Gastrocnemius medialis (tissue), 4 donors: ENCODE measurements around the gene NTN3. TPM values are rescaled to one million over a fixed set of nuclear protein-coding genes. Genes with fewer than 3 reads are reported as not detected.

ENCODE experiments used
- ATAC-seq, 2 donors: fragments of 150-250 bp; one replicate each; pipeline ENCODE4 v1.9.1; 2016
- DNase-seq, 2 donors: peaks; one replicate each; pipeline ENCODE4 v3.0.0-alpha.2; 2019
- H3K27ac ChIP-seq, 4 donors: fragments of 200-600 bp; sonication (generic); 1 replicate in 1 of 4; 2 replicates in 3 of 4; pipeline ENCODE4 v1.5.1; 2016 to 2018; ENCODE audit warnings: mild to moderate bottlenecking in 2 of 4, moderate library complexity in 1 of 4
- H3K27me3 ChIP-seq, 3 donors: fragments of 200-600 bp; sonication (generic) in 2 of 3; 1 replicate in 1 of 3; 2 replicates in 2 of 3; pipeline versions ENCODE4 v1.5.1 to v1.6.0; 2016 to 2019; ENCODE audit warnings: mild to moderate bottlenecking in 1 of 3, moderate library complexity in 1 of 3
- H3K36me3 ChIP-seq, 2 donors: fragments of 200-600 bp; sonication (generic) in 1 of 2; one replicate each; pipeline ENCODE4 v1.5.1; 2017 to 2018
- H3K4me1 ChIP-seq, 2 donors: fragments of 200-600 bp; sonication (generic) in 1 of 2; one replicate each; pipeline ENCODE4 v1.5.1; 2016 to 2017; ENCODE audit warnings: mild to moderate bottlenecking in 2 of 2
- H3K4me3 ChIP-seq, 4 donors: fragments of 200-600 bp; sonication (generic) in 3 of 4; 1 replicate in 1 of 4; 2 replicates in 3 of 4; pipeline ENCODE4 v1.5.1; 2016 to 2019; ENCODE audit warnings: mild to moderate bottlenecking in 2 of 4
- H3K9me3 ChIP-seq, 3 donors: fragments of 200-600 bp; sonication (generic) in 2 of 3; 1 replicate in 1 of 3; 2 replicates in 2 of 3; pipeline ENCODE4 v1.5.1; 2016 to 2019
- CTCF ChIP-seq, 5 experiments: fragments of 450-650 bp in 3 of 5; fragments of 200-600 bp in 2 of 5; sonication (generic) in 2 of 5; IDR thresholded peaks in 4 of 5; conservative IDR thresholded peaks in 1 of 5; 1 replicate in 4 of 5; 2 replicates in 1 of 5; pipeline ENCODE4 v1.5.1; 2016 to 2019; ENCODE audit warnings: antibody characterized with exemption in 5 of 5, mild to moderate bottlenecking in 3 of 5, moderate library complexity in 3 of 5
- POLR2A ChIP-seq, 2 donors: fragments of 450-650 bp; IDR thresholded peaks; one replicate each; pipeline ENCODE4 v1.6.1; 2017; ENCODE audit warnings: antibody characterized with exemption in 2 of 2, mild to moderate bottlenecking in 2 of 2, moderate library complexity in 2 of 2
- in situ Hi-C, 4 donors: fragments of 200-750 bp; cut with MboI; loops; one replicate each; pipeline versions ENCODE4 v1.15.0 to v1.8.0; 2017; ENCODE audit warnings: low sequenced_read_pairs in 4 of 4
- intact Hi-C: fragments of 100-400 bp; cut with DNase I; formaldehyde crosslinking; loops from one replicate; pipeline ENCODE4 v1.15.1; 2023; ENCODE audit warnings: low total_unique reads
- total RNA-seq, 4 donors: library from RNA; depleted of rRNA; stranded (reverse); fragments of >200 nt; gene quantifications; one replicate each; pipeline versions ENCODE4 v1.1.0 to v1.2.3, GENCODE V29; 2016

Gene NTN3
- total RNA-seq, 4 donors from 2014 or later, result not detected

GRCh38 chr16:2467528-2468232 lies 3.4 kb upstream of the NTN3 start:
- in situ Hi-C loops (no loop called here), intact Hi-C loops (loop anchor here (1.0 kb wide), 1 partner anchor 15 kb away; no protein-coding TSS in a partner anchor)
- Histone ChIP-seq H3K27me3 (peaks cover 29 to 38% (median 33%) of the 10 kb centered on the region in 3 donors), H3K9me3 (no peaks in the 10 kb centered on the region), H3K27ac (peak overlapping the region in 1 of 4 donors; percentile 32), H3K4me3 (peak overlapping the region; percentile 37 to 59 (median 48)), H3K36me3 (no peaks in the 10 kb centered on the region), H3K4me1 (peaks cover 20 to 34% of the 10 kb centered on the region in 2 donors)
- ATAC-seq, result peak; percentile 57 to 62
- peak; percentile 40 to 72 for DNase-seq
- peak; percentile 53 to 69 for TF ChIP-seq POLR2A (IDR thresholded peaks at IDR 0.05)
- no peak for TF ChIP-seq CTCF (IDR thresholded peaks at IDR 0.05 in 4 of 5, conservative IDR thresholded peaks at IDR 0.05 in 1 of 5)

- DNase-seq (no peak), ATAC-seq (peak; percentile 29 to 32)
- peak overlapping the region in 1 of 4 donors; percentile 7 for H3K27ac ChIP-seq
- H3K4me1 ChIP-seq, result peaks cover 20 to 34% of the 10 kb centered on the region in 2 donors
- H3K27me3 ChIP-seq, result peaks cover 34 to 44% (median 39%) of the 10 kb centered on the region in 3 donors
- in situ Hi-C loops, result no loop called here
- H3K4me3 ChIP-seq, result peak overlapping the region; percentile 37 to 59 (median 48)
- intact Hi-C loops, result no loop called here
- no peaks in the 10 kb centered on the region for H3K36me3 ChIP-seq
- no peak for TF ChIP-seq CTCF (IDR thresholded peaks at IDR 0.05 in 4 of 5, conservative IDR thresholded peaks at IDR 0.05 in 1 of 5)
- no peak for TF ChIP-seq POLR2A (IDR thresholded peaks at IDR 0.05)
- no peaks in the 10 kb centered on the region for H3K9me3 ChIP-seq
Observed at GRCh38 chr16:2468233-2468724, 2.8 kb upstream of the NTN3 start.

- ATAC-seq, result no peak
- intact Hi-C loops, result no loop called here
- peaks cover 20 to 34% of the 10 kb centered on the region in 2 donors for H3K4me1 ChIP-seq
Observed at GRCh38 chr16:2468725-2469398, 2.2 kb upstream of the NTN3 start.

More at GRCh38 chr16:2468725-2469398, 2.2 kb upstream of the NTN3 start:
- H3K36me3 ChIP-seq, result no peaks in the 10 kb centered on the region
- peak overlapping the region in 2 of 4 donors; percentile 13 to 47 for H3K4me3 ChIP-seq
- in situ Hi-C loops, result no loop called here
- TF ChIP-seq CTCF (IDR thresholded peaks at IDR 0.05 in 4 of 5, conservative IDR thresholded peaks at IDR 0.05 in 1 of 5), result no peak
- TF ChIP-seq POLR2A (IDR thresholded peaks at IDR 0.05), result no peak
- no peaks in the 10 kb centered on the region for H3K9me3 ChIP-seq
- H3K27me3 ChIP-seq, result peaks cover 36 to 46% (median 39%) of the 10 kb centered on the region in 3 donors
- H3K27ac ChIP-seq, result peak overlapping the region in 1 of 4 donors; percentile 7
- no peak for DNase-seq
